Heart left ventricle (tissue), 16 donors: ENCODE data around the gene VPS33B. TPM values are rescaled to one million over a fixed set of nuclear protein-coding genes. Genes with fewer than 3 reads are reported as not detected.

ENCODE experiments used
- ATAC-seq, 4 donors: fragments of 200-7000 bp; cut with Tn5 transposase; one replicate each; pipeline ENCODE4 v1.9.1; 2020 to 2022; ENCODE audit warnings: moderate library complexity in 4 of 4, mild to moderate bottlenecking in 3 of 4, moderate number of reproducible peaks in 1 of 4
- DNase-seq, 5 donors: peaks; one replicate each; pipeline ENCODE4 v3.0.0-alpha.2; 2020
- H3K27ac ChIP-seq, 12 donors: fragments of 200-600 bp; sonication (generic) in 4 of 12; one replicate each; pipeline versions ENCODE4 v1.5.0 to v1.8.0; 2016 to 2022; ENCODE audit warnings: mild to moderate bottlenecking in 2 of 12
- H3K27me3 ChIP-seq, 9 donors: fragments of 200-600 bp; sonication (generic) in 2 of 9; one replicate each; pipeline versions ENCODE4 v1.5.1 to v1.8.0; 2016 to 2022; ENCODE audit warnings: mild to moderate bottlenecking in 3 of 9
- H3K36me3 ChIP-seq, 9 donors: fragments of 200-600 bp; sonication (generic) in 2 of 9; one replicate each; pipeline versions ENCODE4 v1.5.0 to v1.8.0; 2018 to 2022; ENCODE audit warnings: mild to moderate bottlenecking in 2 of 9
- H3K4me1 ChIP-seq, 12 donors: fragments of 200-600 bp; sonication (generic) in 4 of 12; one replicate each; pipeline versions ENCODE4 v1.5.0 to v1.8.0; 2016 to 2022; ENCODE audit warnings: mild to moderate bottlenecking in 3 of 12
- H3K4me3 ChIP-seq, 12 donors: fragments of 200-600 bp; sonication (generic) in 4 of 12; one replicate each; pipeline versions ENCODE4 v1.5.0 to v1.8.0; 2017 to 2022; ENCODE audit warnings: mild to moderate bottlenecking in 9 of 12, moderate library complexity in 4 of 12
- H3K9me3 ChIP-seq, 12 donors: fragments of 200-600 bp; sonication (generic) in 4 of 12; one replicate each; pipeline versions ENCODE4 v1.5.0 to v1.8.0; 2016 to 2022; ENCODE audit warnings: mild to moderate bottlenecking in 1 of 12
- POLR2A ChIP-seq, 2 donors: fragments of 450-650 bp; IDR thresholded peaks; one replicate each; pipeline ENCODE4 v1.6.1; 2017; ENCODE audit warnings: antibody characterized with exemption in 2 of 2, mild to moderate bottlenecking in 2 of 2, moderate library complexity in 2 of 2
- WGBS, 4 donors: extraction: QIAGEN DNeasy Blood & Tissue Kit in 2 of 4; methylation state at CpG; one replicate each; pipeline versions ENCODE4 v1.1.5 to v1.1.7; 2013 to 2018; 5-methylcytosine and 5-hydroxymethylcytosine counted together
- intact Hi-C, 10 donors: fragments of 100-400 bp; cut with DNase I; formaldehyde crosslinking; loops; one replicate each; pipeline versions ENCODE4 v1.11.1 to v1.14.2; 2022
- polyA plus RNA-seq, 2 donors: library from polyadenylated mRNA; stranded (reverse); fragments of 200-250 nt; gene quantifications; one replicate each; pipeline ENCODE4 v1.2.3, GENCODE V29; 2013
- total RNA-seq, 9 donors: library from RNA; depleted of rRNA in 2 of 9; stranded (reverse); fragments of >200 nt in 2 of 9; fragmentation: NEBNext Ultra II Directional in 3 of 9; extraction: Animal tissue kit (Norgen Biotek cat#: 25700) in 3 of 9; gene quantifications; one replicate each; pipeline versions ENCODE4 v1.1.0 to v1.2.4, GENCODE V29; 2016 to 2023
- TF ChIP-seq, protein P1 (sequence below), 12 donors: fragments of 200-600 bp; sonication (generic) in 4 of 12; IDR thresholded peaks; one replicate each; pipeline versions ENCODE4 v1.5.0 to v1.8.0; 2018 to 2022; ENCODE audit warnings: antibody characterized with exemption in 12 of 12, mild to moderate bottlenecking in 5 of 12
- donor health status: ischemic (EF 13 %, LVEDD 7.1; RV severe dilation, severe dysfunction).
- donor health status: healthy with polysubstance abuse.
- donor health status: DM: no; HTN: yes; CAD: no.
- donor health status: DM: no; HTN: no; CAD: no.
- donor health status: ischemic (EF 25% LVEDD 6.9; RV normal size, moderate dysfunction).
- donor health status: ischemic (EF 25% LVEDD 5.7; RV mildly dilated, moderate dysfunction).
- donor health status: healthy.
- donor health status: DM: yes; HTN: yes; CAD: no.
- donor health status: ischemic (EF 35%, LVEDD 5.7; RV mildly dilated, moderate dysfunction).
- donor health status: nonischemic (EF 11% LVEDD 7.7; RV severe dilation, severe dysfunction).
- donor health status: DM: yes; HTN: yes; CAD: no.
- donor health status: PGD.
- donor health status: ischemic (EF 29% LVEDD 5.4; RV normal size, mild dysfunction).
- donor health status: nonischemic (EF 23%, LVEDD 6.1; RV moderate dilation, normal function).

The VPS33B gene
- total and polyA plus RNA-seq, 11 donors: 2.9 to 8.2 (median 5.7) TPM

DNA sequence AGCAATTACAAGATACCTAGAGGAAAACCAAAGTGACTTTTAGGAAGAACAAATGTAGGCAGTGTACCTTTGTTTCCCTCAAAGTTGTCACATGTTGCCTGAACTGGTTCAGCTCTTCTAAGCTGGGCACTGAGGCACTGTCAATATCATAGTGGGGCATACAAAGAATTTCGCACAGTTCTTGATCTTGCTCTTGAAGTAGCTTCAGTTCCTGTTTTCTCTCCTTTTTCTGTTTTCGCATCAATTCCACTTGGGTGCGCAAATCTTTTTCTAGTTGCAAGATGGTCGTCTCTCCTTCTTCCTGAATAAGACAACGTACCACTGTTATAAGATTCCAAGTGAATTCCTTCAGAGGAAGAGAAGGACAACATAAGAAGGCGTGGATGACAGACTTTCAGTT lies 40.7 kb downstream of the VPS33B start:
- intact Hi-C loops: no loop called here
- Histone ChIP-seq H3K27me3 (no peaks in the 10 kb centered on the region), H3K4me1 (no peaks in the 10 kb centered on the region), H3K9me3 (no peaks in the 10 kb centered on the region), H3K27ac (no peak overlapping the region), H3K36me3 (peaks cover 0 to 51% (median 3%) of the 10 kb centered on the region in 9 donors), H3K4me3 (no peak overlapping the region)
- DNase-seq (no peak), ATAC-seq (no peak)
- 87 to 96% (median 91%) methylated on average over 6 of the region's 6 CpGs for WGBS, 4 donors
- TF ChIP-seq, protein P1, sequence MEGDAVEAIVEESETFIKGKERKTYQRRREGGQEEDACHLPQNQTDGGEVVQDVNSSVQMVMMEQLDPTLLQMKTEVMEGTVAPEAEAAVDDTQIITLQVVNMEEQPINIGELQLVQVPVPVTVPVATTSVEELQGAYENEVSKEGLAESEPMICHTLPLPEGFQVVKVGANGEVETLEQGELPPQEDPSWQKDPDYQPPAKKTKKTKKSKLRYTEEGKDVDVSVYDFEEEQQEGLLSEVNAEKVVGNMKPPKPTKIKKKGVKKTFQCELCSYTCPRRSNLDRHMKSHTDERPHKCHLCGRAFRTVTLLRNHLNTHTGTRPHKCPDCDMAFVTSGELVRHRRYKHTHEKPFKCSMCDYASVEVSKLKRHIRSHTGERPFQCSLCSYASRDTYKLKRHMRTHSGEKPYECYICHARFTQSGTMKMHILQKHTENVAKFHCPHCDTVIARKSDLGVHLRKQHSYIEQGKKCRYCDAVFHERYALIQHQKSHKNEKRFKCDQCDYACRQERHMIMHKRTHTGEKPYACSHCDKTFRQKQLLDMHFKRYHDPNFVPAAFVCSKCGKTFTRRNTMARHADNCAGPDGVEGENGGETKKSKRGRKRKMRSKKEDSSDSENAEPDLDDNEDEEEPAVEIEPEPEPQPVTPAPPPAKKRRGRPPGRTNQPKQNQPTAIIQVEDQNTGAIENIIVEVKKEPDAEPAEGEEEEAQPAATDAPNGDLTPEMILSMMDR (IDR thresholded peaks at IDR 0.05): no peak
- TF ChIP-seq POLR2A (IDR thresholded peaks at IDR 0.05): no peak

DNA sequence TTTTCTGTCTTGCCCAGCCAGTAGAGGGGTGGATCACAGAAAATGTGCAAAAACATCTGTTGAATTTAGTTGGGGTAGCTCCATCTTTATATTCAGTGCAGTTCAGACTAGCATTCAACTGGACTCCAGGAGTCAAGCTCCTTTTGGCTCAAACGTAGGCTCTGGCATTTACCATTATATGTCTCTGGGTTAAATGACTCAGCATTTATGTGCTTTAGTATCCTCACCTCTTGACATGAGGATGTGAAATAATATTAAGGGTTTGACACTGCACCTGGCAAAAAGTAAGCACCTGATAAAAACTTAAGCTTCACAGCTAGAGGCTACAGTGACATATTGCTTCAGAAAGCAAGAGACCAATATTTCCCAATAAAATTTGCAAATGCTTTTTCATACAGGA lies 42.8 kb downstream of the VPS33B start:
- Histone ChIP-seq H3K9me3 (no peaks in the 10 kb centered on the region), H3K4me3 (no peak overlapping the region), H3K27ac (no peak overlapping the region), H3K36me3 (peaks cover 0 to 63% (median 3%) of the 10 kb centered on the region in 9 donors), H3K4me1 (no peaks in the 10 kb centered on the region), H3K27me3 (no peaks in the 10 kb centered on the region)
- ATAC-seq (no peak), DNase-seq (no peak)
- intact Hi-C loops: no loop called here
- 49 to 73% (median 58%) methylated on average over 1 of the region's 1 CpG for WGBS, 4 donors
- TF ChIP-seq, protein P1 (IDR thresholded peaks at IDR 0.05): no peak
- TF ChIP-seq POLR2A (IDR thresholded peaks at IDR 0.05): no peak

DNA sequence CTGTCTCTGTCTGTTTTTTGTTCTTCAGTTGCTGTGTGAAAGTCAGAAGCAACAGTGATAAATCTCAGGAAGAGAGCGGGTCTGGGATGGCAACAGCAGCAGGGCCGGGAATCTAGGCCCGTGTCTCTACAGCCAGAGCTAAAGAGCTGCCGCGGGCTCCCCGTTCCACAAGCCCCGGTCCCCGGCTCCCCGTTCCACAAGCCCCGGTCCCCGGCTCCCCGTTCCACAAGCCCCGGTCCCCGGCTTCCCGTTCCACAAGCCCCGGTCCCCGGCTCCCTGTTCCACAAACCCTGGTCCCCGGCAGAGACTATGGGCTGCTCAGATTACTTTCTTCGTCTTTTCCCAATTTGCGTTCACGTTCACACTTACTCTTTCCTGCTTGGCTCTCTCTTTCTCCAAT lies 48.2 kb downstream of the VPS33B start:
- H3K36me3 ChIP-seq: peaks cover 0 to 56% (median 0%) of the 10 kb centered on the region in 9 donors
- no peak for ATAC-seq
- TF ChIP-seq, protein P1 (IDR thresholded peaks at IDR 0.05): no peak
- TF ChIP-seq POLR2A (IDR thresholded peaks at IDR 0.05): no peak
- no peak for DNase-seq
- intact Hi-C loops: no loop called here
- no peak overlapping the region for H3K27ac ChIP-seq
- no peaks in the 10 kb centered on the region for H3K9me3 ChIP-seq
- no peak overlapping the region for H3K4me3 ChIP-seq
- no peaks in the 10 kb centered on the region for H3K4me1 ChIP-seq
- 95 to 96% (median 96%) methylated on average over 20 to 21 of the region's 21 CpGs for WGBS, 4 donors
- no peaks in the 10 kb centered on the region for H3K27me3 ChIP-seq

DNA sequence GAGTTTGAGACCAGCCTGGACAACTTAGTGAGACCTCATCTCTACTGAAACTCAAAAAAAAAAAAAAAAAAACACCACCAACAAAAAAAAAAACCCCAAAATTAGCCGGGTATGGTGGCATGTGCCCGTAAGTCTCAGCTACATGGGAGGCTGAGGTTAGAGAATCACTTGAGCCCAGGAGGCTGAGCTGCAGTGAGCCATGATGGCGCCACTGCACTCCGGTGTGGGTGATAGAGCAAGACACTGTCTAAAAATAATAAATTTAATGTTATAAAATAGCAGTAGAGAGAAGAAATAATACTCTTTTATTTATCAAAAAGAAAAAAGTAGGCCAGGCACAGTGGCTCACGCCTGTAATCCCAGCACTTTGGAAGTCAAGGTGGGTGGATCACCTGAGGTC lies 50.3 kb downstream of the VPS33B start:
- 83 to 97% (median 90%) methylated on average over 5 of the region's 5 CpGs for WGBS, 4 donors
- H3K36me3 ChIP-seq: peaks cover 0 to 61% (median 3%) of the 10 kb centered on the region in 9 donors
- H3K4me1 ChIP-seq: no peaks in the 10 kb centered on the region
- TF ChIP-seq POLR2A (IDR thresholded peaks at IDR 0.05): no peak
- TF ChIP-seq, protein P1 (IDR thresholded peaks at IDR 0.05): no peak
- no peak for ATAC-seq
- intact Hi-C loops: no loop called here
- H3K27me3 ChIP-seq: no peaks in the 10 kb centered on the region
- no peak overlapping the region for H3K4me3 ChIP-seq
- DNase-seq: no peak
- no peak overlapping the region for H3K27ac ChIP-seq
- no peaks in the 10 kb centered on the region for H3K9me3 ChIP-seq
